Middle frontal gyrus (tissue), 1 donor: Measurements from ENCODE around the gene TXN2.
"Not testable (repeated sequence)": the region's sequence is repeated elsewhere in the genome, so short reads cannot be mapped to it uniquely, and the experiment has no call there.

ENCODE experiments used
- DNase-seq: peaks from one replicate; pipeline ENCODE4 v3.0.0-alpha.2; 2015; ENCODE audit warnings: low spot score; ENCODE audit errors: extremely low spot score

TXN2 gene

GRCh38 chr22:36431977-36432376, 49.5 kb downstream of the TXN2 start:
- DNase-seq, result no peak

GRCh38 chr22:36430863-36431262, 50.6 kb downstream of the TXN2 start:
- no peak for DNase-seq

- DNase-seq, result not testable (repeated sequence)
Measured at GRCh38 chr22:36427952-36428351, 53.5 kb downstream of the TXN2 start.

- DNase-seq, result no peak
Measured at GRCh38 chr22:36425977-36426523, 55.4 kb downstream of the TXN2 start.

- DNase-seq, result no peak
Measured at GRCh38 chr22:36424901-36425579, 56.4 kb downstream of the TXN2 start.

- DNase-seq, result not testable (repeated sequence)
Measured at GRCh38 chr22:36424466-36424865, 57.0 kb downstream of the TXN2 start.

GRCh38 chr22:36423461-36424404, 57.7 kb downstream of the TXN2 start:
- no peak for DNase-seq

- no peak for DNase-seq
Measured at GRCh38 chr22:36422287-36423014, 59.0 kb downstream of the TXN2 start.

- DNase-seq, result no peak
Measured at GRCh38 chr22:36419912-36420882, 61.2 kb downstream of the TXN2 start.

- DNase-seq, result no peak
Measured at GRCh38 chr22:36419177-36419911, 62.1 kb downstream of the TXN2 start.

GRCh38 chr22:36417281-36417686, 64.2 kb downstream of the TXN2 start:
- DNase-seq, result no peak
